ENCODE measurements around the gene ASCC3.

DNA sequence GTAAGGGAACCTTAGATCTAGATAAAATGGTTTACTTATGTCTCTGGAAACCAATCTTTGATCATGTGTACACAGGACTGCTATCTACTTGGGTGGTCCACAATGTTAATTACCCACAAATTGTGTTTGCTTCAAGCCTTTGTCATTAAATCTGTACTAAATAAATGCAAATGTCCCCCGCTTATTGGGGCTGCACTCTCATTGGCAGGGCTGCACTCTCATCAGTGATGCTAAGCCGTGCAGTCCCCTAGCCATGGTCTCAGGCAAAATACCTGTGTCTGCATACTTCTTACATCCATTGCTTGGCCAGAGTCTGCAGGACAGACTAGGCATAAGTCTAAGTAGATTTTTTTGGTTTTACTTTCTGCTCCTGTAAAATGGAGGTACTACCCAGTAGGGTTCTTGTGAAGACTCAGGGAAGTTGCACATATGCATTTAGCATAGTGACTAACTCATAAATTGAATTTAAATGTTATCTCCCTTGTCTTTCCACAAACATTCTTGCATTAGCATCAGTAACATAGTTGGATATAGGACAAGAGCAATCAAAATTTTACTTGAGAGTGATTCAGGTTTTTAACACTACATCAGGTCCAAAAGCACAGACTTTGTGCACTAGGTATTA is 117.4 kb downstream of the ASCC3 start:
- TF ChIP-seq GATA2 (IDR thresholded peaks at IDR 0.05; ENCODE audit: low read depth, low read length), result no peak
- TF ChIP-seq GATA3 (IDR thresholded peaks at IDR 0.05; ENCODE audit: low read depth, low read length), result no peak

Measured in SH-SY5Y (cell line).